ENCODE measurements around the gene SPAG17. TPM values are rescaled to one million over a fixed set of nuclear protein-coding genes. Genes with fewer than 3 reads are reported as not detected.

The SPAG17 gene
- polyA plus RNA-seq, 1 donor (not counting 4 experiments of a cell fraction or from before 2014, with no cell fraction given) = 0.52 TPM

- no peak for TF ChIP-seq CTCF (optimal IDR thresholded peaks at IDR 0.05 in 1 of 3, IDR thresholded peaks at IDR 0.05 in 1 of 3, conservative IDR thresholded peaks at IDR 0.05 in 1 of 3; ENCODE audit: extremely low read depth in 1 of 3, insufficient read depth in 2 of 3, low read length in 3 of 3)
- no peak for TF ChIP-seq EZH2 (IDR thresholded peaks at IDR 0.05; ENCODE audit: low read length)
- Histone ChIP-seq H2AFZ (ENCODE audit: control insufficient read depth, low read length) (no peak overlapping the region), H3K79me2 (ENCODE audit: control insufficient read depth, insufficient read depth, low read length) (no peaks in the 10 kb centered on the region), H3K36me3 (ENCODE audit: control insufficient read depth in 2 of 2, extremely low read depth in 1 of 2, insufficient read depth in 2 of 2, low read length in 2 of 2) (peaks cover 15 to 30% of the 10 kb centered on the region in 2 experiments), H4K20me1 (ENCODE audit: control insufficient read depth, extremely low read depth, insufficient read depth, low read length) (no peaks in the 10 kb centered on the region), H3K4me2 (ENCODE audit: control insufficient read depth, extremely low read depth, insufficient read depth, low read depth, low read length) (no peak overlapping the region), H3K27me3 (ENCODE audit: control insufficient read depth, extremely low read depth, insufficient read depth, low read length) (no peaks in the 10 kb centered on the region), H3K9me3 (ENCODE audit: control insufficient read depth, low read depth, low read length) (no peaks in the 10 kb centered on the region), H3K9me1 (ENCODE audit: control insufficient read depth, extremely low read depth, insufficient read depth, low read length) (no peaks in the 10 kb centered on the region), H3K4me1 (ENCODE audit: control insufficient read depth, extremely low read depth, insufficient read depth, low read length) (no peaks in the 10 kb centered on the region), H3K4me3 (ENCODE audit: control insufficient read depth in 2 of 3, extremely low read depth in 1 of 3, insufficient read depth in 2 of 3, low read depth in 1 of 3, low read length in 3 of 3) (no peak overlapping the region), H3K9ac (ENCODE audit: control insufficient read depth, extremely low read depth, insufficient read depth, low read length) (no peak overlapping the region), H3K27ac (ENCODE audit: control insufficient read depth, insufficient read depth, low read length) (no peak overlapping the region)
- no peak for DNase-seq (ENCODE audit: low read depth, low spot score)
- no peak for FAIRE-seq
- dilution Hi-C loops (cut with MboI; ENCODE audit: extremely low pct_ligation_motif_present, low sequenced_read_pairs) = no loop called here
Measured at GRCh38 chr1:117952386-117952785, 232.6 kb downstream of the SPAG17 start.

GRCh38 chr1:117942293-117942692 is 242.7 kb downstream of the SPAG17 start:
- TF ChIP-seq CTCF (optimal IDR thresholded peaks at IDR 0.05 in 1 of 3, IDR thresholded peaks at IDR 0.05 in 1 of 3, conservative IDR thresholded peaks at IDR 0.05 in 1 of 3; ENCODE audit: extremely low read depth in 1 of 3, insufficient read depth in 2 of 3, low read length in 3 of 3) = no peak
- no peak for TF ChIP-seq EZH2 (IDR thresholded peaks at IDR 0.05; ENCODE audit: low read length)
- H2AFZ ChIP-seq (ENCODE audit: control insufficient read depth, low read length) = no peak overlapping the region
- no peak for DNase-seq (ENCODE audit: low read depth, low spot score)

More at GRCh38 chr1:117942293-117942692, 242.7 kb downstream of the SPAG17 start:
- Histone ChIP-seq H4K20me1 (ENCODE audit: control insufficient read depth, extremely low read depth, insufficient read depth, low read length) (no peaks in the 10 kb centered on the region), H3K9ac (ENCODE audit: control insufficient read depth, extremely low read depth, insufficient read depth, low read length) (no peak overlapping the region), H3K36me3 (ENCODE audit: control insufficient read depth in 2 of 2, extremely low read depth in 1 of 2, insufficient read depth in 2 of 2, low read length in 2 of 2) (peaks cover 21 to 27% of the 10 kb centered on the region in 2 experiments), H3K9me3 (ENCODE audit: control insufficient read depth, low read depth, low read length) (no peaks in the 10 kb centered on the region), H3K4me3 (ENCODE audit: control insufficient read depth in 2 of 3, extremely low read depth in 1 of 3, insufficient read depth in 2 of 3, low read depth in 1 of 3, low read length in 3 of 3) (no peak overlapping the region), H3K27ac (ENCODE audit: control insufficient read depth, insufficient read depth, low read length) (no peak overlapping the region), H3K9me1 (ENCODE audit: control insufficient read depth, extremely low read depth, insufficient read depth, low read length) (no peaks in the 10 kb centered on the region), H3K4me2 (ENCODE audit: control insufficient read depth, extremely low read depth, insufficient read depth, low read depth, low read length) (no peak overlapping the region), H3K27me3 (ENCODE audit: control insufficient read depth, extremely low read depth, insufficient read depth, low read length) (no peaks in the 10 kb centered on the region), H3K4me1 (ENCODE audit: control insufficient read depth, extremely low read depth, insufficient read depth, low read length) (no peaks in the 10 kb centered on the region), H3K79me2 (ENCODE audit: control insufficient read depth, insufficient read depth, low read length) (no peaks in the 10 kb centered on the region)
- dilution Hi-C loops (cut with MboI; ENCODE audit: extremely low pct_ligation_motif_present, low sequenced_read_pairs) = no loop called here
- no peak for FAIRE-seq
